PC-3 (cell line): ENCODE measurements around the gene ENTPD5. TPM values are rescaled to one million over a fixed set of nuclear protein-coding genes. Genes with fewer than 3 reads are reported as not detected.

Source experiments
- ATAC-seq: fragments of 200-7000 bp; cut with Tn5 transposase; 2 replicates; pipeline ENCODE4 v1.9.1; 2020; ENCODE audit warnings: mild to moderate bottlenecking, moderate library complexity
- BruUV-seq: library from RNA; stranded (reverse); fragments of 400-500 nt; replicated peaks from 2 replicates; lab custom pipeline; 2021; lab: Mats Ljungman, UMichigan
- CTCF ChIA-PET: fragments of 300-600 bp; sonication (Branson Sonifier 250); formaldehyde crosslinking; loops from one replicate; lab custom pipeline; 2022; ENCODE audit warnings: antibody characterized with exemption; lab: Charles Lee
- POLR2A ChIA-PET: fragments of 300-600 bp; sonication (Branson Sonifier 250); formaldehyde crosslinking; loops from one replicate; lab custom pipeline; 2022; ENCODE audit warnings: antibody characterized with exemption; ENCODE audit not compliant: unreplicated experiment; lab: Charles Lee
- DNase-seq: peaks from one replicate; pipeline ENCODE4 v3.0.0-alpha.2; 2015
- H2AFZ ChIP-seq: fragments of 300-600 bp; sonication (generic); 2 replicates; pipeline ENCODE4 v1.6.0; 2016; ENCODE audit warnings: antibody characterized with exemption, low read length
- H3F3A ChIP-seq: fragments of 300-600 bp; sonication (generic); one replicate; pipeline ENCODE4 v1.6.0; 2017; ENCODE audit warnings: antibody characterized with exemption, low read length, control low read depth, mild to moderate bottlenecking; ENCODE audit not compliant: unreplicated experiment
- H3K27ac ChIP-seq: fragments of 300-600 bp; sonication (generic); 2 replicates; pipeline ENCODE4 v1.5.1; 2016; ENCODE audit warnings: mild to moderate bottlenecking, low read length
- H3K27me3 ChIP-seq: fragments of 300-600 bp; sonication (generic); 2 replicates; pipeline ENCODE4 v1.6.1; 2016; ENCODE audit warnings: low read length, mixed read lengths
- H3K36me3 ChIP-seq: fragments of 300-600 bp; sonication (generic); 2 replicates; pipeline ENCODE4 v1.6.1; 2016; ENCODE audit warnings: low read depth, mixed run types, low read length, mixed read lengths
- H3K4me1 ChIP-seq: fragments of 300-600 bp; sonication (generic); 2 replicates; pipeline ENCODE4 v1.5.1; 2016; ENCODE audit warnings: low read length; ENCODE audit not compliant: insufficient read depth
- H3K4me2 ChIP-seq: fragments of 300-600 bp; sonication (generic); 2 replicates; pipeline ENCODE4 v1.6.0; 2016; ENCODE audit warnings: low read length
- H3K4me3 ChIP-seq: fragments of 300-600 bp; sonication (generic); 2 replicates; pipeline ENCODE4 v1.5.1; 2016; ENCODE audit warnings: mild to moderate bottlenecking, low read length, mixed read lengths
- H3K79me2 ChIP-seq: fragments of 300-600 bp; sonication (generic); 2 replicates; pipeline ENCODE4 v1.6.1; 2017; ENCODE audit warnings: low read length, mixed read lengths
- H3K9ac ChIP-seq: fragments of 300-600 bp; sonication (generic); 2 replicates; pipeline ENCODE4 v1.6.0; 2016; ENCODE audit warnings: mild to moderate bottlenecking, low read length
- H3K9me2 ChIP-seq: fragments of 300-600 bp; sonication (generic); replicated peaks from 2 replicates; pipeline ENCODE4 v1.6.1; 2016; ENCODE audit warnings: mixed run types, low read length, mixed read lengths
- H3K9me3 ChIP-seq: fragments of 300-600 bp; sonication (generic); 2 replicates; pipeline ENCODE4 v1.6.1; 2016; ENCODE audit warnings: low read length, mixed read lengths
- H4K20me1 ChIP-seq: fragments of 300-600 bp; sonication (generic); 2 replicates; pipeline ENCODE4 v1.6.1; 2016; ENCODE audit warnings: low read length, mixed read lengths
- EZH2 ChIP-seq: fragments of 300-600 bp; sonication (generic); IDR thresholded peaks from one replicate; pipeline ENCODE4 v1.6.1; 2017; ENCODE audit warnings: antibody characterized with exemption, mild to moderate bottlenecking, low read length; ENCODE audit not compliant: unreplicated experiment
- EZH2phosphoT487 ChIP-seq: fragments of 300-600 bp; sonication (generic); IDR thresholded peaks from 2 replicates; pipeline ENCODE4 v1.6.1; 2018; ENCODE audit warnings: mild to moderate bottlenecking, antibody characterized with exemption, low read length, borderline replicate concordance
- intact Hi-C: fragments of 100-400 bp; cut with micrococcal nuclease; formaldehyde crosslinking; loops from 2 replicates; pipeline ENCODE4 v1.9.0; 2023
- total RNA-seq: library from RNA; depleted of rRNA; stranded (reverse); fragments of >200 nt; gene quantifications from 2 replicates; pipeline ENCODE4 v1.2.3, GENCODE V29; 2014
- TF ChIP-seq, protein P1 (sequence below): fragments of 300-600 bp; sonication (generic); conservative IDR thresholded peaks from 2 replicates; pipeline ENCODE4 v1.5.1; 2017; ENCODE audit warnings: antibody characterized with exemption, low read depth, mild to moderate bottlenecking, low read length

ENTPD5 gene
- total RNA-seq, 1 experiment from 2014 or later, result 11.2 TPM

- H2AFZ ChIP-seq, result no peak overlapping the region
- H3K4me1 ChIP-seq, result no peaks in the 10 kb centered on the region
- intact Hi-C loops, result no loop called here
- H3K79me2 ChIP-seq, result no peaks in the 10 kb centered on the region
- H3K4me3 ChIP-seq, result no peak overlapping the region
- ChIA-PET POLR2A (interaction anchor here (0.6 kb wide), 1 partner anchor 123 kb away, joined by 3 read pairs; no protein-coding TSS in a partner anchor), CTCF (no interaction called here)
- no peaks in the 10 kb centered on the region for H3F3A ChIP-seq
- no peak overlapping the region for H3K4me2 ChIP-seq
- no peaks in the 10 kb centered on the region for H3K36me3 ChIP-seq
- DNase-seq, result no peak
- BruUV-seq, result no TSS peak
- TF ChIP-seq, protein P1, sequence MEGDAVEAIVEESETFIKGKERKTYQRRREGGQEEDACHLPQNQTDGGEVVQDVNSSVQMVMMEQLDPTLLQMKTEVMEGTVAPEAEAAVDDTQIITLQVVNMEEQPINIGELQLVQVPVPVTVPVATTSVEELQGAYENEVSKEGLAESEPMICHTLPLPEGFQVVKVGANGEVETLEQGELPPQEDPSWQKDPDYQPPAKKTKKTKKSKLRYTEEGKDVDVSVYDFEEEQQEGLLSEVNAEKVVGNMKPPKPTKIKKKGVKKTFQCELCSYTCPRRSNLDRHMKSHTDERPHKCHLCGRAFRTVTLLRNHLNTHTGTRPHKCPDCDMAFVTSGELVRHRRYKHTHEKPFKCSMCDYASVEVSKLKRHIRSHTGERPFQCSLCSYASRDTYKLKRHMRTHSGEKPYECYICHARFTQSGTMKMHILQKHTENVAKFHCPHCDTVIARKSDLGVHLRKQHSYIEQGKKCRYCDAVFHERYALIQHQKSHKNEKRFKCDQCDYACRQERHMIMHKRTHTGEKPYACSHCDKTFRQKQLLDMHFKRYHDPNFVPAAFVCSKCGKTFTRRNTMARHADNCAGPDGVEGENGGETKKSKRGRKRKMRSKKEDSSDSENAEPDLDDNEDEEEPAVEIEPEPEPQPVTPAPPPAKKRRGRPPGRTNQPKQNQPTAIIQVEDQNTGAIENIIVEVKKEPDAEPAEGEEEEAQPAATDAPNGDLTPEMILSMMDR, result no peak
- TF ChIP-seq EZH2, result no peak
- no peak for TF ChIP-seq EZH2phosphoT487
- H3K27ac ChIP-seq, result no peak overlapping the region
- no peak overlapping the region for H3K9ac ChIP-seq
- H3K27me3 ChIP-seq, result no peaks in the 10 kb centered on the region
- H3K9me3 ChIP-seq, result no peaks in the 10 kb centered on the region
- no peaks in the 10 kb centered on the region for H3K9me2 ChIP-seq
- ATAC-seq, result no peak
- H4K20me1 ChIP-seq, result no peaks in the 10 kb centered on the region
Observed at GRCh38 chr14:73944432-73945158, 74.5 kb downstream of the ENTPD5 start.

DNA sequence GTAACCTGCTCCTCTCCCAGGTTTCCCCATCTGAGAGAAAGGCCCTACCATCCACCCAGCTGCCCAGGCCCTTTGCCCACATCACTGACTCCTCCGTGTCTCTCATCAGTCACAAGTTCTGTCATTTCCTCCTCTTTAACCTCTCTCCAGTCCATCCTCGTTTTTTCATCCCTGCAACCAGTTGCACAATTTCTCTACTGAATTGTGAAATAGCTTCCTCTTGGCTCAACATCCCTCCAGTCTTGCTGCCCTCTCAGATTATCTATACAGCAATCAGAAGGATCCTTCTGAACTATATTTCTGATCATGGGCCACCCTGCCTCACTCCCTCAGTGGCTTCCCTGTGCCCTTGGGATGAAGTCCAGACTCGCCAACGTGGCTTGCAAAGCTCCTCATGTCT is 76.0 kb downstream of the ENTPD5 start:
- H3K4me3 ChIP-seq, result no peak overlapping the region
- H3K36me3 ChIP-seq, result no peaks in the 10 kb centered on the region
- no peaks in the 10 kb centered on the region for H3K27me3 ChIP-seq
- H4K20me1 ChIP-seq, result no peaks in the 10 kb centered on the region
- no peak overlapping the region for H2AFZ ChIP-seq
- TF ChIP-seq, protein P1, result no peak
- TF ChIP-seq EZH2phosphoT487 (no peak), EZH2 (no peak)
- POLR2A ChIA-PET, result no interaction called here
- ATAC-seq (no peak), DNase-seq (peak; percentile 58)
- BruUV-seq, result no TSS peak
- no peaks in the 10 kb centered on the region for H3F3A ChIP-seq
- no peaks in the 10 kb centered on the region for H3K9me3 ChIP-seq
- no peaks in the 10 kb centered on the region for H3K9me2 ChIP-seq
- intact Hi-C loops, result no loop called here
- H3K4me1 ChIP-seq, result no peaks in the 10 kb centered on the region
- CTCF ChIA-PET, result no interaction called here
- no peak overlapping the region for H3K4me2 ChIP-seq
- no peak overlapping the region for H3K9ac ChIP-seq
- no peaks in the 10 kb centered on the region for H3K79me2 ChIP-seq
- H3K27ac ChIP-seq, result no peak overlapping the region

GRCh38 chr14:73942180-73942579 is 76.9 kb downstream of the ENTPD5 start:
- Histone ChIP-seq H3K4me3 (no peak overlapping the region), H3K9ac (no peak overlapping the region), H4K20me1 (no peaks in the 10 kb centered on the region), H3K9me2 (no peaks in the 10 kb centered on the region), H3K79me2 (no peaks in the 10 kb centered on the region), H3K4me1 (no peaks in the 10 kb centered on the region), H3K9me3 (no peaks in the 10 kb centered on the region), H3F3A (no peaks in the 10 kb centered on the region), H3K36me3 (no peaks in the 10 kb centered on the region), H2AFZ (no peak overlapping the region), H3K27me3 (no peaks in the 10 kb centered on the region), H3K27ac (no peak overlapping the region), H3K4me2 (no peak overlapping the region)
- DNase-seq (no peak), ATAC-seq (no peak)
- ChIA-PET CTCF (no interaction called here), POLR2A (no interaction called here)
- BruUV-seq, result no TSS peak
- TF ChIP-seq EZH2 (no peak), EZH2phosphoT487 (no peak)
- TF ChIP-seq, protein P1, result no peak
- intact Hi-C loops, result no loop called here
